Uterus (tissue), 2 donors: ENCODE results near the gene SERPINA10.
"Not testable (repeated sequence)": the region's sequence is repeated elsewhere in the genome, so short reads cannot be mapped to it uniquely, and the experiment has no call there.

Experiments used
- CTCF ChIP-seq, 4 experiments: fragments of 200-600 bp in 2 of 4; fragments of 450-650 bp in 2 of 4; sonication (generic) in 2 of 4; IDR thresholded peaks; one replicate each; pipeline ENCODE4 v1.5.1; 2016 to 2019; ENCODE audit warnings: antibody characterized with exemption in 4 of 4, mild to moderate bottlenecking in 2 of 4, moderate library complexity in 1 of 4
- POLR2A ChIP-seq, 2 donors: fragments of 450-650 bp; IDR thresholded peaks; one replicate each; pipeline ENCODE4 v1.6.1; 2016; ENCODE audit warnings: antibody characterized with exemption in 2 of 2, mild to moderate bottlenecking in 1 of 2, moderate library complexity in 1 of 2

DNA sequence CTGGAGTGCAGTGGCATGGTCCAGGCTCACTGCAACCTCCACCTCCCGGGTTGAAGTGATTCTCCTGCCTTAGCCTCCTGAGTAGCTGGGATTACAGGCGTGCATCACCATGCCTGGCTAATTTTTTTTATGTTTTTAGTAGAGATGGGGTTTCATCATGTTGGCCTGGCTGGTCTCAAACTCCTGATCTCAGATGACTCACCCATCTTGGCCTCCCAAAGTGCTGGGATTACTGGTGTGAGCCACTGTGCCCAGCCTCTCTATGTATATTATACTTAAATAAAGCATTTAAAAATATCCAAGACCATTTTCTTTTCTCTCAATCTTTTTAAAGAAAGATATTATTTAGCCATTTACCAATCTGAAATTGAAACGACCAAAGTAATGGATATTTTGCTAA lies 28.9 kb downstream of the SERPINA10 start:
- TF ChIP-seq CTCF, POLR2A (IDR thresholded peaks at IDR 0.05): not testable (repeated sequence)
